ENCODE measurements around the gene PPIA.

DNA sequence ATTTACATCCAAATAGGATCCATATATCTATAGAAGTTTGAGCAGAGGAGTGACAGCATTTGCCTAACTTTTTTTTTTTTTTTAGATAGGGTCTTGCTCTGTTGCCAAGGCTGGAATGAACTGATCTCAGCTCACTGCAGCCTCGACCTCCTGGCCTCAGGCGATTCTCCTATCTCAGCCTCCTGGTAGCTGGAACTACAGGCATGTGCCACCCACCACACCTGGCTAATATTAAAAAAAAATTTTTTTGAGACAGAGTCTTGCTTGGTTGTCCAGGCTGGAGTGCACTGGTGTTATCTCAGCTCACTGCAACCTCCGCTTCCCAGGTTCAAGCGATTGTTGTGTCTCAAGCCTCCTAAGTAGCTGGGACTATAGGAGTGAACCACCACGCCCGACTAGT, 15.1 kb downstream of the PPIA start:
- TF ChIP-seq CTCF (conservative IDR thresholded peaks at IDR 0.05) (no peak), EZH2 (IDR thresholded peaks at IDR 0.05; ENCODE audit: low read depth) (no peak)

Measured in PC-9 (cell line).